Naive thymus-derived CD8-positive, alpha-beta T cell (primary cell): ENCODE results near the gene MAD1L1. TPM values are rescaled to one million over a fixed set of nuclear protein-coding genes. Genes with fewer than 3 reads are reported as not detected.

Source experiments
- ATAC-seq, 2 donors: fragments of 150-1000 bp; cut with Tn5 transposase in 1 of 2; sonication (Bioruptor Pico), chemical (Tn5 transposase) in 1 of 2; 1 replicate in 1 of 2; 2 replicates in 1 of 2; pipeline ENCODE4 v1.10.0; 2021; ENCODE audit warnings: mild to moderate bottlenecking in 2 of 2, moderate library complexity in 2 of 2
- POLR2A ChIA-PET: fragments of 350-600 bp; sonication (Branson Sonifier 250); formaldehyde crosslinking; loops from one replicate; lab custom pipeline; 2021; ENCODE audit warnings: antibody characterized with exemption; lab: Charles Lee
- DNase-seq, 10 donors: peaks; one replicate each; pipeline versions ENCODE4 v3.0.0 to v3.0.0-alpha.2; 2020 to 2022
- H3K27ac Mint-ChIP-seq, 10 donors: one replicate each; pipeline ENCODE4 v1.8.0; 2020 to 2022; ENCODE audit warnings: mild to moderate bottlenecking in 10 of 10, mixed read lengths in 10 of 10, moderate library complexity in 4 of 10, inconsistent platforms in 1 of 10
- H3K27me3 Mint-ChIP-seq, 5 donors: one replicate each; pipeline ENCODE4 v1.8.0; 2021 to 2022; ENCODE audit warnings: mixed read lengths in 5 of 5
- H3K36me3 Mint-ChIP-seq, 3 donors: one replicate each; pipeline ENCODE4 v1.8.0; 2020 to 2022; ENCODE audit warnings: mixed read lengths in 3 of 3, mild to moderate bottlenecking in 2 of 3, inconsistent platforms in 1 of 3
- H3K4me1 Mint-ChIP-seq, 4 donors: one replicate each; pipeline ENCODE4 v1.8.0; 2021 to 2022; ENCODE audit warnings: mixed read lengths in 4 of 4
- H3K4me3 Mint-ChIP-seq, 10 donors: one replicate each; pipeline ENCODE4 v1.8.0; 2020 to 2022; ENCODE audit warnings: mild to moderate bottlenecking in 10 of 10, mixed read lengths in 10 of 10, moderate library complexity in 6 of 10, inconsistent platforms in 1 of 10
- H3K9me3 Mint-ChIP-seq, 9 donors: one replicate each; pipeline ENCODE4 v1.8.0; 2020 to 2022; ENCODE audit warnings: mixed read lengths in 9 of 9, mild to moderate bottlenecking in 3 of 9, inconsistent platforms in 1 of 9, moderate library complexity in 1 of 9
- polyA plus RNA-seq, 3 donors: library from polyadenylated mRNA; unstranded; fragments of 300-500 nt; fragmentation: Illumina TruSeq; gene quantifications; one replicate each; pipeline ENCODE4 v1.2.3, GENCODE V29; 2021
- total RNA-seq, 8 experiments: library from RNA in 2 of 8; stranded (reverse) in 2 of 8; gene quantifications; one replicate each; pipeline ENCODE4 v1.2.3 and lab custom pipeline; 2021 to 2026

Gene MAD1L1
- total and polyA plus RNA-seq, 5 experiments from 2014 or later, result 84.5 to 243 (median 146) TPM

DNA sequence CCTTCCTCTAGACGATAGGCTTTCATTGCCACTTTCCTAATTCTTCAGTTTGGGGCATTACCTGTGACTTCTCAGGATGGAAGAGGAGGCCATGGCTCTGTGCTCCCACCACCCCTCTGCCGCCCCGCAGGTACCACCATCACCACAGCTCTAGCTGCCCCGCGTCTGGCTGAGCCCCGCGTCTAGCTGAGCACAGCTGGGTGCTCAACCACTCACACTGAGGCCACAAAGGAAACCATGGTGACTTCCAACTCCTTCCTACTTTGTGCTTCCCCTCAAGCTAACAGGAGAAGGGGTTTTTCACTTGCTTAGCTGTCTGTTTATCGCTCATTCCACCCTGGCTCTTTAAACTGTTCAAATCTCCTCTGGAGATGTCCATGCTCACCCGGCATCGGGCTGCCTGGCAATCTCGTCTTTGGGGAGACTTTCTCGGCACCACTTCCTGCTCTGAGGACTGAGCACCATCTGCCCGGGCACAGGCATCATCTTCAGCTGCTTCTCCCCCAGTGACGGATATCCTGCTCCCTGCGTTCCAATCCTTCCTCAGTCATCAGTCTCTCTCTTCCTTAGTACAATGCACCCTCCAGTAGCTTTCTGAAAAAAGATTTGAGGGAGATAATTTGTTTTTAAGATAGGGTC is 59.4 kb downstream of the MAD1L1 start:
- H3K4me1 Mint-ChIP-seq, result peaks cover 0 to 13% (median 5%) of the 10 kb centered on the region in 4 donors
- no peaks in the 10 kb centered on the region for H3K9me3 Mint-ChIP-seq
- no peak for DNase-seq
- peak overlapping the region in 3 of 10 donors; percentile 43 to 87 (median 47) for H3K27ac Mint-ChIP-seq
- no peaks in the 10 kb centered on the region for H3K27me3 Mint-ChIP-seq
- no peak overlapping the region for H3K4me3 Mint-ChIP-seq
- peaks cover 7 to 33% (median 15%) of the 10 kb centered on the region in 3 donors for H3K36me3 Mint-ChIP-seq
- no peak for ATAC-seq
- POLR2A ChIA-PET, result no interaction called here

GRCh38 chr7:2172311-2173188 is 60.2 kb downstream of the MAD1L1 start:
- Mint-ChIP-seq H3K4me3 (no peak overlapping the region), H3K36me3 (peaks cover 7 to 31% (median 17%) of the 10 kb centered on the region in 3 donors)
- no peak for ATAC-seq

GRCh38 chr7:2171855-2172254 is 60.9 kb downstream of the MAD1L1 start:
- H3K4me1 Mint-ChIP-seq, result peaks cover 0 to 13% (median 5%) of the 10 kb centered on the region in 4 donors

More at GRCh38 chr7:2172311-2173188, 60.2 kb downstream of the MAD1L1 start:
- Mint-ChIP-seq H3K27me3 (no peaks in the 10 kb centered on the region), H3K4me1 (peaks cover 0 to 13% (median 5%) of the 10 kb centered on the region in 4 donors), H3K27ac (peak overlapping the region in 3 of 10 donors; percentile 7 to 18 (median 13)), H3K9me3 (no peaks in the 10 kb centered on the region)
- no peak for DNase-seq
- POLR2A ChIA-PET, result no interaction called here

DNA sequence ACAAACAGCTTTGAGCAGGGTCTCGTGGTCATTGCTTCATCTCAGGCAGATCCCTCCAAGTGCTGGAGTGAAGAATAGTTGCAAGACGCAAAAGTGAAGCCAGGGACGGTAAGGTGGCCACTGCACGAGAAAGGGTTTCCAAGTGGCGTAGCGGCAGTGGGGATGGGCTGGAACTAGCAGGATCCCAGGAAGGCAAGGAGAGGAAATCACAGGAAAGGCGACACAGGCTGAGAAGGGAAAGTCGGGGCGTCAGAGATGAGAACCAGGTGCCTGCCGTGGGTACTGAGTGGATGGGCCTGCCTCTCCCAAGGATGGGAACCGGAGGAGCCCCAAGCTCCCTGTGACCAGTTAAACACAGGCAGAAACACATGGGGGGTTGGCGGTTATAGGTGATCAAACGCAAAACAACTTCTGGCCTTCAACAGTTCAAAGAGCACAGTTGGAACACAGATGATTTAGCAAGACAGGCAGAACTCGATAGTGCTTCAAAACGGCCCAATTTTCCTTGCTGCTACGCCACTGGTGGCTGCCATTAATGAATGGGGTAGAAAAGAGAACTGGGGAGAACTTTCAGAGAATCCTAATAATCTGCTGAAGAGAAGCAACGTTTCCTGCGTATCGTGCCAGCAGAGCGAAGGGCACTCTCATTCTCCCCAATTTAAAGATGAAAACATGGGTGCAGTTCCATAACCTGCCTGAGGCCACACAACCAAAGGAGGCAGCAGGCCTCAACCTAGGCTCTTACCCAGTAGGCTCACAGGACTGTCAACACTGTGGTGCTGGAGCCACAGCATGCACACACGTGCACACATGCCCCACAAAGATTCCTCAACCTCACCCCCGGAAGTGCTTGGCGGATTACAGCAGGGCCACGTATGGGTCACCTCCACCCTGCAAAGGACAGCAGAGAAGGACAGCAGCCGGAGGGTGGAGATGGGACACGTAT is 61.9 kb downstream of the MAD1L1 start:
- POLR2A ChIA-PET, result no interaction called here

More at GRCh38 chr7:2171855-2172254, 60.9 kb downstream of the MAD1L1 start:
- peak overlapping the region in 1 of 10 donors; percentile 7 for H3K27ac Mint-ChIP-seq
- H3K27me3 Mint-ChIP-seq, result no peaks in the 10 kb centered on the region
- DNase-seq (no peak), ATAC-seq (no peak)
- H3K9me3 Mint-ChIP-seq, result no peaks in the 10 kb centered on the region
- no peak overlapping the region for H3K4me3 Mint-ChIP-seq
- POLR2A ChIA-PET, result no interaction called here
- H3K36me3 Mint-ChIP-seq, result peaks cover 7 to 32% (median 17%) of the 10 kb centered on the region in 3 donors

DNA sequence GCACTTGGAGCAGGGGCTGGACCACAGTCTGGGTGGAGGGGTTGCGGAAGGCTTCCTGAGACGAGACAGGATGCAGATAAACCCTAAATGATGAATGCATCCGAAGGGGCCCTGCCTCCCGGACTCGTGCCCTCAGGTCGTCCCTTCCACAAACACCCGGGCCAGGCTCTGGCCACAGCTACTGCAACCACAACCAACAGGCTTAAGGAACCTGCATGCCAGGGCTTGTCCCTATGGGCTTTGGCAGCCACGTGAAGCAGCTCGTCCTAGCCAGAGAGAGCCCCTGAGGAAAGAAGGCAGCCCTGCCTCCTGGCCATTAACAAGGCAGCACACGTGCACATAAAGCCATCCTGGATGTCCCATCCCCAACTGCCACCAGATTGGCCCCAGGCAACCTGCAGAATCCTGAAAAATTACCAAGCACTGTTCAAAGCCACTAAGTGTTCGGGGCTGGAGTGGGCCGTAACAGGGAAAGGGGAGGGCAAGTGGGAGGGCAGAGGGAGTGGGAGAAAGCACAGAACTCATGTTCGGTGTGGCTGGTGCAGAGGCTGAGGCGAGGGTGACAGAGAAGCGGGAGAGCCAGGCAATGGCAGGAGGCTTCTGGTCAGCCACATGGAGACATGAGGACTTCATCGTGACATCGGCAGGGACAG is 62.7 kb downstream of the MAD1L1 start:
- no peak for ATAC-seq
- H3K27ac Mint-ChIP-seq, result peak overlapping the region in 2 of 10 donors; percentile 9 to 35

More for the DNA sequence above, 61.9 kb downstream of the MAD1L1 start:
- Mint-ChIP-seq H3K27ac (peak overlapping the region in 1 of 10 donors; percentile 9), H3K9me3 (no peaks in the 10 kb centered on the region), H3K4me3 (no peak overlapping the region), H3K27me3 (no peaks in the 10 kb centered on the region), H3K36me3 (peaks cover 7 to 35% (median 17%) of the 10 kb centered on the region in 3 donors), H3K4me1 (peaks cover 0 to 13% (median 5%) of the 10 kb centered on the region in 4 donors)
- DNase-seq (no peak), ATAC-seq (no peak)

GRCh38 chr7:2168615-2169311 is 64.0 kb downstream of the MAD1L1 start:
- Mint-ChIP-seq H3K36me3 (peaks cover 0 to 34% (median 9%) of the 10 kb centered on the region in 3 donors), H3K27me3 (no peaks in the 10 kb centered on the region), H3K4me1 (peaks cover 0 to 11% (median 4%) of the 10 kb centered on the region in 4 donors), H3K27ac (peak overlapping the region in 2 of 10 donors; percentile 27 to 34), H3K9me3 (no peaks in the 10 kb centered on the region), H3K4me3 (no peak overlapping the region)
- no peak for ATAC-seq
- POLR2A ChIA-PET, result no interaction called here
- no peak for DNase-seq

More for the DNA sequence above, 62.7 kb downstream of the MAD1L1 start:
- H3K4me1 Mint-ChIP-seq, result peaks cover 0 to 13% (median 5%) of the 10 kb centered on the region in 4 donors
- peaks cover 7 to 35% (median 15%) of the 10 kb centered on the region in 3 donors for H3K36me3 Mint-ChIP-seq
- H3K27me3 Mint-ChIP-seq, result no peaks in the 10 kb centered on the region
- no peak overlapping the region for H3K4me3 Mint-ChIP-seq
- H3K9me3 Mint-ChIP-seq, result no peaks in the 10 kb centered on the region
- POLR2A ChIA-PET, result no interaction called here
- DNase-seq, result no peak

GRCh38 chr7:2166625-2167280 is 66.0 kb downstream of the MAD1L1 start:
- Mint-ChIP-seq H3K36me3 (peaks cover 0 to 34% (median 6%) of the 10 kb centered on the region in 3 donors), H3K9me3 (no peaks in the 10 kb centered on the region), H3K4me3 (no peak overlapping the region), H3K4me1 (peaks cover 0 to 3% (median 1%) of the 10 kb centered on the region in 4 donors), H3K27me3 (no peaks in the 10 kb centered on the region), H3K27ac (no peak overlapping the region)
- POLR2A ChIA-PET, result no interaction called here
- no peak for ATAC-seq
- DNase-seq, result no peak

- Mint-ChIP-seq H3K27me3 (no peaks in the 10 kb centered on the region), H3K4me3 (no peak overlapping the region), H3K27ac (no peak overlapping the region), H3K36me3 (peaks cover 0 to 31% (median 6%) of the 10 kb centered on the region in 3 donors), H3K4me1 (peaks cover 0 to 2% (median 0%) of the 10 kb centered on the region in 4 donors), H3K9me3 (no peaks in the 10 kb centered on the region)
- ATAC-seq, result no peak
- POLR2A ChIA-PET, result no interaction called here
- DNase-seq, result no peak
Observed at GRCh38 chr7:2165610-2166594, 66.8 kb downstream of the MAD1L1 start.

DNA sequence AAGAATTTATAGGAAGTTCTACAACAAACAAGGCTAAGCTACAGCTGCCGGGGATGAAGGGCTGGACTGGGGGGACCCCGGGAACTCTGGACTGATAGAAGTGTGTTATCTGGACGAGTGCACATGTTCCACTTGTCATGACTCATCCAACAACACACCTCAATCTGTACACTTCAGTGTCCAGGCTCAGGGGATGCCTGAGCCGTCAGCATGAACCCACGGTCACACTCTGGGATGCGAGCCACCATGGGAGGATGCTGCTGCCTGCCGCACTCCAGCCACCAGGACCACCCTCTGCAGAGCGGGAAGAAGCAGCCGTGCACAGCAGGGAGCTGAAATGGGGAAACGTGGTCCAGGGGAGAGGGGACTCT is 67.5 kb downstream of the MAD1L1 start:
- Mint-ChIP-seq H3K36me3 (peaks cover 0 to 26% (median 6%) of the 10 kb centered on the region in 3 donors), H3K4me3 (no peak overlapping the region), H3K9me3 (no peaks in the 10 kb centered on the region), H3K4me1 (peaks cover 0 to 2% (median 0%) of the 10 kb centered on the region in 4 donors), H3K27me3 (no peaks in the 10 kb centered on the region), H3K27ac (no peak overlapping the region)
- ATAC-seq (no peak), DNase-seq (no peak)
- POLR2A ChIA-PET, result no interaction called here

- Mint-ChIP-seq H3K27ac (no peak overlapping the region), H3K4me3 (no peak overlapping the region), H3K4me1 (peaks cover 0 to 2% (median 0%) of the 10 kb centered on the region in 4 donors), H3K9me3 (no peaks in the 10 kb centered on the region), H3K36me3 (peaks cover 0 to 26% (median 6%) of the 10 kb centered on the region in 3 donors), H3K27me3 (no peaks in the 10 kb centered on the region)
- no peak for DNase-seq
- POLR2A ChIA-PET, result no interaction called here
- ATAC-seq, result no peak
Observed at GRCh38 chr7:2164646-2165045, 68.1 kb downstream of the MAD1L1 start.
